ENCODE measurements around the gene COL27A1.

The COL27A1 gene

DNA sequence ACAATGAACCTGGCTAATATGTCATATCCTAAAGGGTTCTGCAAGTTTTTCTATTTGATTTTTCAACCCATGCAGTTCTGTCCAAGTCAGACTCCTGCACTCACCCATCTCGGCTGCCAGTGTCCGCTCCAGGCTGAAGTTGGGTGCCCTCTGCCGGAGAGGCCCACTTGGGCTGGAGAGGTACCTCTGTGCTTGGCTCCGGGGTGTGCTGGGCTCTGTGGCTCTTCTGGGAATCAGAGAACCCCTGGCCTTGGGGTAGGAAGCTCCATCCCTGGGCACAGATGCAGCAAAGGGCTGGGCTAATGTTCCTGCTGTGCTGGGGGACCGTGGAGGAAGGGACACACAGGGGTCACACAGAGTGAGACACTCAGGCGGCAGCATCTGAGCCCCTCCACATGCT, 200.5 kb downstream of the COL27A1 start:
- no peak for TF ChIP-seq CTCF (IDR thresholded peaks at IDR 0.05; ENCODE audit: low read depth, low read length)

GRCh38 chr9:114356792-114357191, 201.5 kb downstream of the COL27A1 start:
- H3K4me3 ChIP-seq (ENCODE audit: low read depth, low read length) = no peak overlapping the region
- TF ChIP-seq CTCF (IDR thresholded peaks at IDR 0.05; ENCODE audit: low read depth, low read length) = no peak

More for the DNA sequence above, 200.5 kb downstream of the COL27A1 start:
- no peak overlapping the region for H3K4me3 ChIP-seq (ENCODE audit: low read depth, low read length)

DNA sequence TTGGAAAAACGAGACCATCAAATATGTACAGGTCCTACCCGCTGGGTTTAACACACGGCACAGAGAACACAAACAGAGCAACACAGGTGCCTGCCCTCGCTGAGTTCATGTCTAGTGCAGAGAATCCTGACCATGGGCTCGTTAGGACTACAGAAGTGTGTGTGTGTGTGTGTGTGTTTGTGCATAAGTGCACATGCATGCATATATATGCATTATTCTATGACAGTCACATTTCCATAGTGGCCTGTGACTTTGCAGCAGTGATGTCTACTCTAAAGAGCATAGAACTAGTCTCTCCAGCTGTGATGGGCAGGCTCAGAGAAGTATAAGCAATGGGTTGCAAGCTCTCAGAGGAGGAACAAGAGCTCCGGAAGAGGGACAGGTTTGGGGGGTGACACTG, 202.0 kb downstream of the COL27A1 start:
- TF ChIP-seq CTCF (IDR thresholded peaks at IDR 0.05; ENCODE audit: low read depth, low read length) = no peak

DNA sequence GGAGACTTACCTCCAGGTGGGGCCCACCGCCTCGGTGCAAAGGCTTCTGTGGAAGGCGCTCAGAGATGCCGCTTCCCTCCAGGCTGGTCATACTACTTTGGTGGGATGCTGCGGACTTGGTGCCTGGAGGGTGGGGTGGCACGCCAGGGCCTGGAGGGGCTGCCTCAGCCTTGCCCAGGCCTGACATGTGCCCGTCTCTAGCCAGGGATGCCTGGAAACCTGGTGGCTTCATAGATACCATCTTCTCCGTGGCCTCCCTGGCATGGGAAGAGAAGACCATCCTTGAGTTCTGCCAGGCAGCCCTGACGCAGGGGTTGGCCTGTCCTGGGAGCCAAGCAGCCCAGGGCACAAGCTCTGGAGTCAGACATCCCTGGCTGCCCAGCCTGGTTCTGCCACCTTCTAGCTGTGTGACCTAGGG, 202.6 kb downstream of the COL27A1 start:
- no peak for TF ChIP-seq CTCF (IDR thresholded peaks at IDR 0.05; ENCODE audit: low read depth, low read length)
- H3K4me3 ChIP-seq (ENCODE audit: low read depth, low read length) = no peak overlapping the region

More for the DNA sequence above, 202.0 kb downstream of the COL27A1 start:
- no peak overlapping the region for H3K4me3 ChIP-seq (ENCODE audit: low read depth, low read length)

DNA sequence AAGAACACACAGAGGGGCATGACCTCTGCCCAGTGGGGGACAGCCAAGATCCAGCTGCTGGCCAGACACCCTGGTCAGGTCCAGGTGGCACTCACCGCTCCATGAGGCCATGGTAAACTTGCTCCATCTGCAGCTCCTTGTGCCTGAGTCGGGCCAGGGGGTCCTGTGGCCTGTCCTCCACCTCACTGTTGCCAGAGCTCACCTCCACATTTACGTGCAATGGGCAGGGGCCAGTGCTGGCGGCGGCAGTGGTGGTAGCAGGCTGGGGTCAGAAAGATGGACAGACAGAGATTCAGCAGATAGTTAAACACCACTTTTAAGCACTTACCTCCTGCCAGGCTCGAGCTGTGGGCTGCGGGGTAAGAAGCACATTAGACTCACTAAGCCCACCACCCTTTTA, 204.5 kb downstream of the COL27A1 start:
- H3K4me3 ChIP-seq (ENCODE audit: low read depth, low read length) = no peak overlapping the region
- no peak for TF ChIP-seq CTCF (IDR thresholded peaks at IDR 0.05; ENCODE audit: low read depth, low read length)

- no peak for TF ChIP-seq CTCF (IDR thresholded peaks at IDR 0.05; ENCODE audit: low read depth, low read length)
- H3K4me3 ChIP-seq (ENCODE audit: low read depth, low read length) = no peak overlapping the region
These were observed 206.2 kb downstream of the COL27A1 start for GRCh38 chr9:114361542-114361941.

Measured in WI38 (cell line).